ENCODE data around the gene C6orf163. TPM values are rescaled to one million over a fixed set of nuclear protein-coding genes. Genes with fewer than 3 reads are reported as not detected.

Gene C6orf163
- total RNA-seq, 1 experiment from 2014 or later: 1.5 TPM

- H4K20me1 ChIP-seq (ENCODE audit: insufficient read depth): no peaks in the 10 kb centered on the region
- no peak overlapping the region for H3K27ac ChIP-seq (ENCODE audit: low read depth, low read length)
- intact Hi-C loops (cut with micrococcal nuclease): no loop called here
- ChIA-PET CTCF (no interaction called here), POLR2A (no interaction called here), RAD21 (ENCODE audit: low non-redundant PET in 1 of 2, low total read pairs in 2 of 2, uncharacterized antibody in 2 of 2, unreplicated experiment in 2 of 2) (no interaction called here)
- H3K9ac ChIP-seq (ENCODE audit: low read length): no peak overlapping the region
- no peak for TF ChIP-seq FOSL1 (IDR thresholded peaks at IDR 0.05; ENCODE audit: low read depth)
- no peak for TF ChIP-seq SP1 (IDR thresholded peaks at IDR 0.05; ENCODE audit: low read depth)
- no peak for TF ChIP-seq RAD21 (IDR thresholded peaks at IDR 0.05; ENCODE audit: low read depth)
- TF ChIP-seq YY1 (IDR thresholded peaks at IDR 0.05; ENCODE audit: extremely low read depth, insufficient replicate concordance, low read depth, low read length): no peak
- no peak for TF ChIP-seq ZNF274 (IDR thresholded peaks at IDR 0.05; ENCODE audit: low read depth, low read length)
- no peak for TF ChIP-seq ZBTB33 (IDR thresholded peaks at IDR 0.05; ENCODE audit: extremely low read depth, insufficient replicate concordance, low read length)
- no peak for TF ChIP-seq POLR2A (IDR thresholded peaks at IDR 0.05; ENCODE audit: borderline replicate concordance, extremely low read depth, insufficient read depth, insufficient read length)
- no peak for TF ChIP-seq SIN3A (IDR thresholded peaks at IDR 0.05; ENCODE audit: low read depth)
- TF ChIP-seq ELF1 (IDR thresholded peaks at IDR 0.05; ENCODE audit: borderline replicate concordance, low read depth): no peak
- TF ChIP-seq CEBPB (IDR thresholded peaks at IDR 0.05; ENCODE audit: low read depth): no peak
- no peak for TF ChIP-seq EGR1 (IDR thresholded peaks at IDR 0.05; ENCODE audit: low read depth)
- no peak for TF ChIP-seq EZH2 (IDR thresholded peaks at IDR 0.05)
- TF ChIP-seq CTCF (IDR thresholded peaks at IDR 0.05 in 2 of 3, conservative IDR thresholded peaks at IDR 0.05 in 1 of 3; ENCODE audit: borderline replicate concordance in 1 of 3, insufficient read depth in 1 of 3, low read depth in 2 of 3, low read length in 2 of 3): no peak
- no peak for TF ChIP-seq TCF7L2 (IDR thresholded peaks at IDR 0.05; ENCODE audit: borderline replicate concordance, extremely low read depth, insufficient read depth, insufficient read length)
- TF ChIP-seq MAX (IDR thresholded peaks at IDR 0.05): no peak
- TF ChIP-seq EZH2phosphoT487 (IDR thresholded peaks at IDR 0.05; ENCODE audit: borderline replicate concordance): no peak
- no peak for TF ChIP-seq POLR2AphosphoS5 (IDR thresholded peaks at IDR 0.05; ENCODE audit: low read depth, low read length)
- no peak for ATAC-seq
- H3K9me2 ChIP-seq (ENCODE audit: insufficient read depth): no peaks in the 10 kb centered on the region
- no peak overlapping the region for H3K4me2 ChIP-seq (ENCODE audit: low read length)
- no TSS peak for BruUV-seq (replicated peaks)
- no peaks in the 10 kb centered on the region for H3K36me3 ChIP-seq (ENCODE audit: control insufficient read depth in 1 of 2, insufficient read depth in 2 of 2, low read length in 2 of 2)
- H3K79me2 ChIP-seq (ENCODE audit: insufficient read depth, low read length): no peaks in the 10 kb centered on the region
- H3K9me3 ChIP-seq (ENCODE audit: control insufficient read depth in 1 of 2, insufficient read depth in 1 of 2, low read depth in 1 of 2, low read length in 2 of 2): no peaks in the 10 kb centered on the region
- no peaks in the 10 kb centered on the region for H3K4me1 ChIP-seq (ENCODE audit: control insufficient read depth in 1 of 2, insufficient read depth in 2 of 2, low read length in 2 of 2)
- no peak overlapping the region for H3K4me3 ChIP-seq (replicated peaks in 1 of 2; ENCODE audit: low read depth in 1 of 2, low read length in 2 of 2)
- no peak overlapping the region for H2AFZ ChIP-seq (ENCODE audit: low read depth, low read length, poor library complexity, severe bottlenecking)
- no peaks in the 10 kb centered on the region for H3K27me3 ChIP-seq (ENCODE audit: insufficient read depth, low read length)
- DNase-seq (ENCODE audit: low read depth, low spot score): no peak
These were observed 3.5 kb upstream of the C6orf163 start for GRCh38 chr6:87341158-87341557.
